ENCODE data around the gene CDH23. TPM values are rescaled to one million over a fixed set of nuclear protein-coding genes. Genes with fewer than 3 reads are reported as not detected.

CDH23 gene
- total and polyA plus RNA-seq, 2 experiments from 2014 or later = 0.30 to 1.5 TPM

- Histone ChIP-seq H4K20me1 (ENCODE audit: insufficient read depth, poor library complexity, severe bottlenecking) (no peaks in the 10 kb centered on the region), H3K79me2 (no peaks in the 10 kb centered on the region), H3K36me3 (replicated peaks; ENCODE audit: insufficient read depth, low read depth) (no peaks in the 10 kb centered on the region), H3K27ac (no peak overlapping the region), H3K4me3 (no peak overlapping the region), H2AFZ (no peak overlapping the region), H3K4me1 (ENCODE audit: insufficient read depth) (no peaks in the 10 kb centered on the region), H3K9me3 (ENCODE audit: low read depth) (no peaks in the 10 kb centered on the region), H3K4me2 (no peak overlapping the region), H3K27me3 (no peaks in the 10 kb centered on the region), H3K9me2 (replicated peaks; ENCODE audit: insufficient read depth) (no peaks in the 10 kb centered on the region)
- TF ChIP-seq, protein P1, sequence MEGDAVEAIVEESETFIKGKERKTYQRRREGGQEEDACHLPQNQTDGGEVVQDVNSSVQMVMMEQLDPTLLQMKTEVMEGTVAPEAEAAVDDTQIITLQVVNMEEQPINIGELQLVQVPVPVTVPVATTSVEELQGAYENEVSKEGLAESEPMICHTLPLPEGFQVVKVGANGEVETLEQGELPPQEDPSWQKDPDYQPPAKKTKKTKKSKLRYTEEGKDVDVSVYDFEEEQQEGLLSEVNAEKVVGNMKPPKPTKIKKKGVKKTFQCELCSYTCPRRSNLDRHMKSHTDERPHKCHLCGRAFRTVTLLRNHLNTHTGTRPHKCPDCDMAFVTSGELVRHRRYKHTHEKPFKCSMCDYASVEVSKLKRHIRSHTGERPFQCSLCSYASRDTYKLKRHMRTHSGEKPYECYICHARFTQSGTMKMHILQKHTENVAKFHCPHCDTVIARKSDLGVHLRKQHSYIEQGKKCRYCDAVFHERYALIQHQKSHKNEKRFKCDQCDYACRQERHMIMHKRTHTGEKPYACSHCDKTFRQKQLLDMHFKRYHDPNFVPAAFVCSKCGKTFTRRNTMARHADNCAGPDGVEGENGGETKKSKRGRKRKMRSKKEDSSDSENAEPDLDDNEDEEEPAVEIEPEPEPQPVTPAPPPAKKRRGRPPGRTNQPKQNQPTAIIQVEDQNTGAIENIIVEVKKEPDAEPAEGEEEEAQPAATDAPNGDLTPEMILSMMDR (IDR thresholded peaks at IDR 0.05; ENCODE audit: poor library complexity) = no peak
- no peak for TF ChIP-seq EZH2phosphoT487 (IDR thresholded peaks at IDR 0.05; ENCODE audit: low read depth, severe bottlenecking, unreplicated experiment)
- TF ChIP-seq EZH2 (IDR thresholded peaks at IDR 0.05; ENCODE audit: borderline replicate concordance) = no peak
- no peak for DNase-seq (ENCODE audit: low spot score)
- 73% methylated on average over 5 of the region's 5 CpGs for WGBS (ENCODE audit: low lambda C conversion rate, missing lambda C conversion rate)
Measured at GRCh38 chr10:71693377-71693776, 296.7 kb downstream of the CDH23 start.

DNA sequence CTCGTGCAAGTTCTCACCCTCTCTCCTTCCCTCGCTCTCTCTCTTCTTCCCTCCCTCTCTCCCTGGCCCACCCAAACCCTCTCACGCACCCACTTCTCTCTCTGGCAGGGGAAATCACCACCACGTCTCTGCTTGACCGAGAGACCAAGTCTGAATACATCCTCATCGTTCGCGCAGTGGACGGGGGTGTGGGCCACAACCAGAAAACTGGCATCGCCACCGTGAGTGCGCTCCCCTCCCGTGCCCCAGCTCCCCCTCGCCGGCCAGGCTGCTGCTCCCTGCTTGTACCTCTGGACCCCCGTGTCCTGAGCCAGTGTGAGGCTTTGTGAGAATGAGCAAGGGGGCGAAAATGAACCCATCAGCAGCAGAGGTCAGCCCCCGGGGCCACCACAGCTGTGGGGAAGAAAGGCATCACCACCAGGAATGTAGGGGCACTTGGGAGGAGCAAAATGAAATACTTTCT is 297.4 kb downstream of the CDH23 start:
- H3K36me3 ChIP-seq (replicated peaks; ENCODE audit: insufficient read depth, low read depth) = no peaks in the 10 kb centered on the region
- no peak overlapping the region for H3K4me2 ChIP-seq
- 91% methylated on average over 16 of the region's 18 CpGs for WGBS (ENCODE audit: low lambda C conversion rate, missing lambda C conversion rate)
- no peaks in the 10 kb centered on the region for H4K20me1 ChIP-seq (ENCODE audit: insufficient read depth, poor library complexity, severe bottlenecking)
- no peaks in the 10 kb centered on the region for H3K79me2 ChIP-seq
- no peaks in the 10 kb centered on the region for H3K4me1 ChIP-seq (ENCODE audit: insufficient read depth)
- no peak overlapping the region for H3K27ac ChIP-seq
- H2AFZ ChIP-seq = no peak overlapping the region
- DNase-seq (ENCODE audit: low spot score) = no peak
- no peaks in the 10 kb centered on the region for H3K27me3 ChIP-seq
- no peak overlapping the region for H3K4me3 ChIP-seq
- TF ChIP-seq EZH2 (IDR thresholded peaks at IDR 0.05; ENCODE audit: borderline replicate concordance) (no peak), EZH2phosphoT487 (IDR thresholded peaks at IDR 0.05; ENCODE audit: low read depth, severe bottlenecking, unreplicated experiment) (no peak)
- TF ChIP-seq, protein P1 (IDR thresholded peaks at IDR 0.05; ENCODE audit: poor library complexity) = no peak
- H3K9me2 ChIP-seq (replicated peaks; ENCODE audit: insufficient read depth) = no peaks in the 10 kb centered on the region
- no peaks in the 10 kb centered on the region for H3K9me3 ChIP-seq (ENCODE audit: low read depth)

DNA sequence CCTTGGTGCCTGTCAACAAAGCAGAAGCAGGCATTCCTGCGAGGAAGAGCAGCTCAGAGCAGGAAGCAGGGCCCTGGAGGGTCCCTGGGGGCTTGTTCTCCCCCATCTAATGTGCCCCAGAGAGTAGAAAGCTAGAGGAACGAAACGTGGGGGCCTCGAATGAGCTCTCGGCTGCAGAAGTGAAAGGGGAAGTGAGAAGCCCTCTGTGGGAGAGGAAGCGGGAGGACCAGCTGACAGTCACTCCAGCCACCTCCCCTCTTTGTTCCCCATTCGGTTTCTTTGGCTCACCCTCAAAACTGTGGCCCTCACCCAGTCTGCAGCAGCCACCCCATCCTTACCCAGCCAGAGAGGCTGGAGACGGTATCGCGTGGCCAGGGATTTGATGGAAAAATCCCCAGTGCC is 297.8 kb downstream of the CDH23 start:
- H2AFZ ChIP-seq = no peak overlapping the region
- no peaks in the 10 kb centered on the region for H3K9me3 ChIP-seq (ENCODE audit: low read depth)
- TF ChIP-seq EZH2 (IDR thresholded peaks at IDR 0.05; ENCODE audit: borderline replicate concordance) (no peak), EZH2phosphoT487 (IDR thresholded peaks at IDR 0.05; ENCODE audit: low read depth, severe bottlenecking, unreplicated experiment) (no peak)
- TF ChIP-seq, protein P1 (IDR thresholded peaks at IDR 0.05; ENCODE audit: poor library complexity) = no peak
- H4K20me1 ChIP-seq (ENCODE audit: insufficient read depth, poor library complexity, severe bottlenecking) = no peaks in the 10 kb centered on the region
- H3K4me3 ChIP-seq = no peak overlapping the region
- no peaks in the 10 kb centered on the region for H3K79me2 ChIP-seq
- 81% methylated on average over 10 of the region's 10 CpGs for WGBS (ENCODE audit: low lambda C conversion rate, missing lambda C conversion rate)
- no peaks in the 10 kb centered on the region for H3K9me2 ChIP-seq (replicated peaks; ENCODE audit: insufficient read depth)
- DNase-seq (ENCODE audit: low spot score) = no peak
- H3K4me1 ChIP-seq (ENCODE audit: insufficient read depth) = no peaks in the 10 kb centered on the region
- no peaks in the 10 kb centered on the region for H3K27me3 ChIP-seq
- no peak overlapping the region for H3K27ac ChIP-seq
- H3K36me3 ChIP-seq (replicated peaks; ENCODE audit: insufficient read depth, low read depth) = no peaks in the 10 kb centered on the region
- H3K4me2 ChIP-seq = no peak overlapping the region
